Activated CD8-positive, alpha-beta T cell treated with anti-CD3 and anti-CD28 coated beads for 36 hours (primary cell): ENCODE measurements around the gene L2HGDH. TPM values are rescaled to one million over a fixed set of nuclear protein-coding genes. Genes with fewer than 3 reads are reported as not detected.

Source experiments
- ATAC-seq: fragments of 200-7000 bp; cut with Tn5 transposase; one replicate; pipeline ENCODE4 v1.10.0; 2021; ENCODE audit warnings: mild to moderate bottlenecking, moderate library complexity
- CTCF ChIA-PET: fragments of 350-600 bp; sonication (Branson Sonifier 250); formaldehyde crosslinking; loops from one replicate; lab custom pipeline; 2021; ENCODE audit warnings: antibody characterized with exemption; lab: Charles Lee
- POLR2A ChIA-PET: fragments of 350-600 bp; sonication (Branson Sonifier 250); formaldehyde crosslinking; loops from one replicate; lab custom pipeline; 2021; ENCODE audit warnings: antibody characterized with exemption; lab: Charles Lee
- DNase-seq: peaks from one replicate; pipeline ENCODE4 v3.0.0-alpha.2; 2020
- H3K27ac Mint-ChIP-seq: one replicate; pipeline ENCODE4 v1.8.0; 2021; ENCODE audit warnings: mild to moderate bottlenecking, mixed read lengths
- H3K27me3 Mint-ChIP-seq: one replicate; pipeline ENCODE4 v1.8.0; 2021; ENCODE audit warnings: mixed read lengths
- H3K36me3 Mint-ChIP-seq: one replicate; pipeline ENCODE4 v1.8.0; 2021; ENCODE audit warnings: low read depth, mixed read lengths
- H3K4me1 Mint-ChIP-seq: one replicate; pipeline ENCODE4 v1.8.0; 2021; ENCODE audit warnings: low read depth, mixed read lengths
- H3K4me3 Mint-ChIP-seq: one replicate; pipeline ENCODE4 v1.8.0; 2021; ENCODE audit warnings: mild to moderate bottlenecking, moderate library complexity, mixed read lengths
- H3K9me3 Mint-ChIP-seq: one replicate; pipeline ENCODE4 v1.8.0; 2021; ENCODE audit warnings: mixed read lengths
- intact Hi-C: fragments of 100-400 bp; cut with micrococcal nuclease; formaldehyde crosslinking; loops from one replicate; pipeline ENCODE4 v1.10.0; 2022
- total RNA-seq, 2 experiments: library from RNA; stranded (reverse); gene quantifications; one replicate each; pipeline ENCODE4 v1.2.3, GENCODE V29; 2021
- TF ChIP-seq, protein P1 (sequence below): fragments of 200-600 bp; IDR thresholded peaks from one replicate; pipeline ENCODE4 v1.8.0; 2022; ENCODE audit warnings: antibody characterized with exemption, mild to moderate bottlenecking

The L2HGDH gene
- total RNA-seq, 2 experiments from 2014 or later = 18.4 to 18.8 TPM

DNA sequence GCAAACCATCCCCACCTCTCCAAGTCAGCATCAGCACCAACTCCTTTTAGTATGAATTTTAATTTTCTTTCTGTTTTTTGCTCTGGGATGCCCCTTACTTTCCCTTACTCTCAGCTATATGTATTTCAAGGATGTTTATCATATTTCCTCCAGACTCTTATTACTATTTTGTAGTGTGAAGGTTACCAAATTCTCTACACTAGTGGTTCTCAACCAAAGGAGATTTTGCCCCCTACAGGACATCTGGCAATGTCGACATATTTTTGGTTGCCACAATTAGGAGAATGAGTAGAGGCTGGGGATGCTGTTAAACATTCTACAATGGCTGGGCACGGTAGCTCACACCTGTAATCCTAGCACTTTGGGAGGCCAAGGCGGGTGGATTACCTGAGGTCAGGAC, 51.5 kb downstream of the L2HGDH start:
- CTCF ChIA-PET = interaction anchor here (0.6 to 2.1 kb wide), 7 partner anchors 9 to 409 kb away, joined by 3 to 5 read pairs (median 4); no protein-coding TSS in a partner anchor
- POLR2A ChIA-PET = no interaction called here
- H3K27ac Mint-ChIP-seq = no peak overlapping the region
- TF ChIP-seq, protein P1, sequence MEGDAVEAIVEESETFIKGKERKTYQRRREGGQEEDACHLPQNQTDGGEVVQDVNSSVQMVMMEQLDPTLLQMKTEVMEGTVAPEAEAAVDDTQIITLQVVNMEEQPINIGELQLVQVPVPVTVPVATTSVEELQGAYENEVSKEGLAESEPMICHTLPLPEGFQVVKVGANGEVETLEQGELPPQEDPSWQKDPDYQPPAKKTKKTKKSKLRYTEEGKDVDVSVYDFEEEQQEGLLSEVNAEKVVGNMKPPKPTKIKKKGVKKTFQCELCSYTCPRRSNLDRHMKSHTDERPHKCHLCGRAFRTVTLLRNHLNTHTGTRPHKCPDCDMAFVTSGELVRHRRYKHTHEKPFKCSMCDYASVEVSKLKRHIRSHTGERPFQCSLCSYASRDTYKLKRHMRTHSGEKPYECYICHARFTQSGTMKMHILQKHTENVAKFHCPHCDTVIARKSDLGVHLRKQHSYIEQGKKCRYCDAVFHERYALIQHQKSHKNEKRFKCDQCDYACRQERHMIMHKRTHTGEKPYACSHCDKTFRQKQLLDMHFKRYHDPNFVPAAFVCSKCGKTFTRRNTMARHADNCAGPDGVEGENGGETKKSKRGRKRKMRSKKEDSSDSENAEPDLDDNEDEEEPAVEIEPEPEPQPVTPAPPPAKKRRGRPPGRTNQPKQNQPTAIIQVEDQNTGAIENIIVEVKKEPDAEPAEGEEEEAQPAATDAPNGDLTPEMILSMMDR = peak; percentile 47
- ATAC-seq = peak; percentile 51
- no peaks in the 10 kb centered on the region for H3K27me3 Mint-ChIP-seq
- DNase-seq = peak; percentile 28
- H3K4me3 Mint-ChIP-seq = no peak overlapping the region
- H3K9me3 Mint-ChIP-seq = no peaks in the 10 kb centered on the region
- no peaks in the 10 kb centered on the region for H3K4me1 Mint-ChIP-seq
- intact Hi-C loops = no loop called here
- H3K36me3 Mint-ChIP-seq = peaks cover 3% of the 10 kb centered on the region

DNA sequence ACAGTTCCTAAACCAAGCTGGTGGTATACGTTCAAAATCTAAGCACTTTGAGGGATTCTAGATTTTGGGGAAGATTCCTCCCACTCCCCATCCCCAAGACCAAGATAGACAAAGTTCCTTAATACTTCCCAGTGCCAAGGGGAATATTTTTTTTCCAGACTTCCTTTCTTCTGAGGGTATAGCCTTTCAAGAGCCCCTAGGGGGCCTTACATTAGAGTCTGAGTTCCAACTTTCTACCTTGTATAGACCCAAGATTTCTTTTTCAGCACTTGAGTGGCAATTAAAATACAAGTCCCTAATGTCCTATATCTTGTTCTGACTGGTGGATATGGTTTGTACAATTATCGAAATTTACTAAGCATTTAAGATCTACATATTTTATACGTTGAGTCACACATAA, 52.0 kb downstream of the L2HGDH start:
- ATAC-seq = no peak
- TF ChIP-seq, protein P1 = no peak
- CTCF ChIA-PET = interaction anchor here (0.6 to 2.1 kb wide), 7 partner anchors 9 to 408 kb away, joined by 3 to 5 read pairs (median 4); no protein-coding TSS in a partner anchor

DNA sequence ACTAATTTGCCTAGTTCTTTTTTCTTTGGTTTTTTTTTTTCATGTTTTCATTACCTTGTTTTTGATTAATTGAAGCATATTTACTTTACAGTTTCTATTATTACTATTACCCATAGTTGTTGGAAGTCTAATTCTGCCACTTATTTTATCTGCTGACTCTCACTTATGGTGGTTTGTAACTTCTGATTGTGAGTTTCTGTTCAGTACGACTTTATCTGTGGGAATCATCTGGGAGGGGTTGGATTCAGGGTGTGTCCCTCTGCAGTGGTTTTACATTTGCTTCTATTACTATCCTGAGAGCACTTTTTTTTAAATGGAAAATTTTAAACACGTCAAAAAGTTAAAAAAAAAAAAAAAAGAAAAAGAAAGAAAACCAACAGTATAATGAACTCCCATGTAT, 54.3 kb downstream of the L2HGDH start:
- no peak for DNase-seq
- TF ChIP-seq, protein P1 = no peak
- peaks cover 4% of the 10 kb centered on the region for H3K9me3 Mint-ChIP-seq
- no peaks in the 10 kb centered on the region for H3K27me3 Mint-ChIP-seq
- ATAC-seq = no peak
- no peak overlapping the region for H3K4me3 Mint-ChIP-seq
- intact Hi-C loops = no loop called here
- ChIA-PET CTCF (no interaction called here), POLR2A (no interaction called here)
- peaks cover 12% of the 10 kb centered on the region for H3K36me3 Mint-ChIP-seq
- no peak overlapping the region for H3K27ac Mint-ChIP-seq
- no peaks in the 10 kb centered on the region for H3K4me1 Mint-ChIP-seq

More for the DNA sequence above, 52.0 kb downstream of the L2HGDH start:
- no peaks in the 10 kb centered on the region for H3K27me3 Mint-ChIP-seq
- DNase-seq = no peak
- H3K36me3 Mint-ChIP-seq = peaks cover 3% of the 10 kb centered on the region
- no peak overlapping the region for H3K27ac Mint-ChIP-seq
- intact Hi-C loops = no loop called here
- POLR2A ChIA-PET = no interaction called here
- H3K4me3 Mint-ChIP-seq = no peak overlapping the region
- H3K4me1 Mint-ChIP-seq = no peaks in the 10 kb centered on the region
- H3K9me3 Mint-ChIP-seq = no peaks in the 10 kb centered on the region

GRCh38 chr14:50254248-50254647, 57.8 kb downstream of the L2HGDH start:
- Mint-ChIP-seq H3K4me3 (no peak overlapping the region), H3K4me1 (no peaks in the 10 kb centered on the region), H3K27me3 (no peaks in the 10 kb centered on the region), H3K27ac (no peak overlapping the region), H3K9me3 (peaks cover 4% of the 10 kb centered on the region), H3K36me3 (peaks cover 30% of the 10 kb centered on the region)
- ATAC-seq = no peak
- TF ChIP-seq, protein P1 = no peak
- ChIA-PET POLR2A (no interaction called here), CTCF (no interaction called here)
- intact Hi-C loops = no loop called here
- no peak for DNase-seq

- H3K9me3 Mint-ChIP-seq = peaks cover 4% of the 10 kb centered on the region
- TF ChIP-seq, protein P1 = no peak
- ATAC-seq = no peak
- H3K36me3 Mint-ChIP-seq = peaks cover 40% of the 10 kb centered on the region
- DNase-seq = no peak
- H3K4me3 Mint-ChIP-seq = no peak overlapping the region
- intact Hi-C loops = no loop called here
- POLR2A ChIA-PET = no interaction called here
- no peak overlapping the region for H3K27ac Mint-ChIP-seq
- no peaks in the 10 kb centered on the region for H3K27me3 Mint-ChIP-seq
- CTCF ChIA-PET = interaction anchor here (1.6 kb wide), 1 partner anchor 11 kb away, joined by 5 read pairs; no protein-coding TSS in a partner anchor
- no peaks in the 10 kb centered on the region for H3K4me1 Mint-ChIP-seq
Measured at GRCh38 chr14:50249136-50249775, 62.8 kb downstream of the L2HGDH start.
